ENCODE measurements around the gene CHST11.

Gene CHST11

DNA sequence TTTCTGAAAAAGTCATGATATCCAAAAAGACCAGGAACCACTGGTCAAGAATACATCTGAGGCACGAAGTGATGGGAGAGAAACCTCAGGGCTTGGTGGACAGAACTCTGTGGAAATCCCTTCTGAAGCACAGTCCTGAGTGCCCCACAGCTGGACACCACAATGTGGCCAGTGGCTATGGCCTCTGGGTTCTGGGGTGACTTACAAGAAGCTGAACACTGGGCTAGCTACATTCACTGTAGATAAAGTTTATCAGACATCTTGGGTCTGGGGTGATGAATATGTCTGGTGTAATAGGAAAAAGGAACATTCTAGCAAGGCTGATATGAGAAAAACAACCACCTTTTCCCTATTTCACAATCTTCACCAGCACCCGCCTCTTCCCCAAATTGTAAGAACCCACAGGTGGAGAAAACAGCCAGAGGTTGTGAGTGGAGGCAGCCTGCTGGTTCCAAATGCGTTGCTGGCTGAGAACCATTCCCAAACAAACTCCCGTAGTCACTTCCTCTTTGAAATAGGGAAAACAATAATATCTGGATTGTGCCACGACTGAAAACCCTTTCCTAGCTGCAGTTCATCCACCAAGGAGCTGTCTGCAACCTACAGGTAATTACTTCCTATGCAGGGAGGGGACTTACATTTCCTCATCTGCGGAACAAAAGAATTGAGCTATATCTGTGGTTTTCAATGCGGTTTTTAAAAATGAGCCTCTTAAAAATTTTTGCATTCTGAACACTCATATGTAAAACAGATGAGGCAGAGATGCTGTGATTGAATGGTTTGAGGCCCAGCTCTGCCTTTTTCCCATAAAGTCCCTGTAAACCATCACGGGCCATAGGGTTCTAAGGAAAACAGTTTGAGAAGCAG lies 307.7 kb downstream of the CHST11 start:
- H3K4me3 ChIP-seq (ENCODE audit: insufficient read length, low read depth), result no peak overlapping the region
- DNase-seq (ENCODE audit: low read depth, low spot score), result no peak
- H3K4me1 ChIP-seq (ENCODE audit: insufficient read depth, insufficient read length), result no peaks in the 10 kb centered on the region
- H3K9me3 ChIP-seq (ENCODE audit: insufficient read depth, low read length), result no peaks in the 10 kb centered on the region
- no peak overlapping the region for H3K9ac ChIP-seq (ENCODE audit: insufficient read length, low read depth)
- H3K27me3 ChIP-seq (ENCODE audit: insufficient read depth, insufficient read length), result no peaks in the 10 kb centered on the region
- H3K36me3 ChIP-seq (ENCODE audit: insufficient read depth, insufficient read length, low read length), result no peaks in the 10 kb centered on the region
- TF ChIP-seq YY1 (IDR thresholded peaks at IDR 0.05; ENCODE audit: insufficient read depth, insufficient read length) (no peak), SUZ12 (IDR thresholded peaks at IDR 0.05; ENCODE audit: extremely low read depth, insufficient read depth, insufficient read length) (no peak), ZNF274 (IDR thresholded peaks at IDR 0.05; ENCODE audit: low read depth, low read length) (no peak)

DNA sequence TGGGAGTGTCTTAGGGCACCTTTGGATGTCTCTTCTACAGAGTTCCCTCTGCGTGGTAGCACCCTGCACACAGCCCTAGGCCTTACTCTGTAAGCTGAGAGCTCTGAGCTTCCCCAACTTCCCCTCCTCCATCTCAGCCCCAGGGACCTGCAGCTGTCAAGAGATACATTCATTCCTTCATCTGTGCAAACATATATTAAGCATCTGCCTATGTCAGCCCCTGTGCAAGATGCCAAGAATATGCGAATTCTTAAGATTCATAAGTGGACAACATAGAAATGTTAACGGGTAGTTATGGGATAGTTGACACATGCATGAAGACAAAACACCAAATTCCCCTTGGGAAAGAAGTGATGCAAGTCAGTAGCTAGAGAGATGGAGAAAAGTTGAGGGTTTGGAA lies 310.5 kb downstream of the CHST11 start:
- DNase-seq (ENCODE audit: low read depth, low spot score), result no peak
- Histone ChIP-seq H3K27me3 (ENCODE audit: insufficient read depth, insufficient read length) (no peaks in the 10 kb centered on the region), H3K4me1 (ENCODE audit: insufficient read depth, insufficient read length) (no peaks in the 10 kb centered on the region), H3K4me3 (ENCODE audit: insufficient read length, low read depth) (no peak overlapping the region), H3K9me3 (ENCODE audit: insufficient read depth, low read length) (0 out of 2 replicates have a peak, but pooled peaks cover 1% of the 10 kb centered on the region), H3K36me3 (ENCODE audit: insufficient read depth, insufficient read length, low read length) (no peaks in the 10 kb centered on the region), H3K9ac (ENCODE audit: insufficient read length, low read depth) (no peak overlapping the region)
- TF ChIP-seq SUZ12 (IDR thresholded peaks at IDR 0.05; ENCODE audit: extremely low read depth, insufficient read depth, insufficient read length), result no peak
- TF ChIP-seq YY1 (IDR thresholded peaks at IDR 0.05; ENCODE audit: insufficient read depth, insufficient read length), result no peak
- no peak for TF ChIP-seq ZNF274 (IDR thresholded peaks at IDR 0.05; ENCODE audit: low read depth, low read length)

DNA sequence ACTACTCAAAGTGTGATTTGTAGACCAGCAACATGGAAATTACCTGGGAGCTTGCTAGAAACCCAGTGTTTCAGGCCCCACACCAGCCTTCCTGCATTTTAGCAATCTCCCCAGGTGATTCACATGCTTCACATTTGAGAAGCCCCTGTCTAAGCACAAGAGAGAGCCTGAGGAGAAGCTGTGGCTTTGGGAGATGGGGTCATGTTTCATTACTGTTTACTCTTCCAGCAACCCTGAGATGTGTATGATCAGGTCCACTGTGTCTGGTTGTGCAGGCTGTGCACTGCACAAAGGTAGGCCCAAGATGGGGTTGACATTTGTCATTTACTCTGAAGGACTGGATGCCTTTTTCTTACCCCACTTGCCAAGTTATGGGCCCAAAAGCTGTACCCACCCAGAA lies 311.3 kb downstream of the CHST11 start:
- peaks cover 9% of the 10 kb centered on the region; the same call in 1 of the 2 replicates for H3K9me3 ChIP-seq (ENCODE audit: insufficient read depth, low read length)
- H3K27me3 ChIP-seq (ENCODE audit: insufficient read depth, insufficient read length), result no peaks in the 10 kb centered on the region
- no peak overlapping the region for H3K4me3 ChIP-seq (ENCODE audit: insufficient read length, low read depth)

DNA sequence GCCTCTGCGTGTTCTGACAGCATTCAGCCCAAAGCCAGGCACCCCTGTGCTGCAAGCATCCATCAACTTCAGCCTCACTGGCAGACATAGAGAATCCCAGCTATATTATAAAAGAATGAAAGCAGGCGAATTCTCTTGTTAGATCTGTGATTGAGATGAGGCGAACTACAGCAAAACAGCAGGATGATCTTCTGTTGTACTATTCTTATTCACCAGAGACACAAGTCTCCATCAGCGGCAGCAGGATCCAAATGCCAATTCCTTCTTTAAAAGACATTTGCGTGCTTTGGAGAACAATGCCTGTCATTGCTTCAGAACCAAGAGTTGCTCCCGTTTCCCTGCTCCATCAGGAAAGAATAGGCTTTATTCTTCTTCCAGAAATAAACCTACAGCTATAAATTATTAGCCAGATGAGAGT lies 312.4 kb downstream of the CHST11 start:
- TF ChIP-seq SUZ12 (IDR thresholded peaks at IDR 0.05; ENCODE audit: extremely low read depth, insufficient read depth, insufficient read length) (no peak), YY1 (IDR thresholded peaks at IDR 0.05; ENCODE audit: insufficient read depth, insufficient read length) (no peak), ZNF274 (IDR thresholded peaks at IDR 0.05; ENCODE audit: low read depth, low read length) (no peak)
- Histone ChIP-seq H3K36me3 (ENCODE audit: insufficient read depth, insufficient read length, low read length) (no peaks in the 10 kb centered on the region), H3K9ac (ENCODE audit: insufficient read length, low read depth) (no peak overlapping the region)

More for the DNA sequence above, 311.3 kb downstream of the CHST11 start:
- no peaks in the 10 kb centered on the region for H3K36me3 ChIP-seq (ENCODE audit: insufficient read depth, insufficient read length, low read length)
- no peaks in the 10 kb centered on the region for H3K4me1 ChIP-seq (ENCODE audit: insufficient read depth, insufficient read length)
- TF ChIP-seq YY1 (IDR thresholded peaks at IDR 0.05; ENCODE audit: insufficient read depth, insufficient read length) (no peak), ZNF274 (IDR thresholded peaks at IDR 0.05; ENCODE audit: low read depth, low read length) (no peak), SUZ12 (IDR thresholded peaks at IDR 0.05; ENCODE audit: extremely low read depth, insufficient read depth, insufficient read length) (no peak)
- H3K9ac ChIP-seq (ENCODE audit: insufficient read length, low read depth), result no peak overlapping the region
- DNase-seq (ENCODE audit: low read depth, low spot score), result no peak

DNA sequence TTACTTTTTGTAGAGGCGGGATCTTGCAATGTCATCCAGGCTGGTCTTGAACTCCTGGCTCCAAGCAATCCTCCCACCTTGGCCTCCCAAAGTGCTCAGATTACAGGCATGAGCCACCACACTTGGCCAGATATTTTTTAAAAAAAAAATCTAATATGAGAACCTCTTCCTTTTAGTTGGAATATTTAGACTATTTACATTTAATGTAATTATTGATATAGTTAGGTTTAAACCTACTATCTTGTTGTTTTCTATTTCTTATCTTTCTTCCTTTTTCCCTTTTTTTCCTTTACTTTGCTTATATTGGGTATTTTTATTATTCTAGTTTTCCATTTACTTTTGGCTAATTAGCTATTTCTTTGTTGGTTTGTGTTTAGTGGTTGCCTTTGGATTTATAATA lies 315.6 kb downstream of the CHST11 start:
- TF ChIP-seq YY1 (IDR thresholded peaks at IDR 0.05; ENCODE audit: insufficient read depth, insufficient read length) (no peak), SUZ12 (IDR thresholded peaks at IDR 0.05; ENCODE audit: extremely low read depth, insufficient read depth, insufficient read length) (no peak), ZNF274 (IDR thresholded peaks at IDR 0.05; ENCODE audit: low read depth, low read length) (no peak)
- no peak overlapping the region for H3K4me3 ChIP-seq (ENCODE audit: insufficient read length, low read depth)
- no peaks in the 10 kb centered on the region for H3K36me3 ChIP-seq (ENCODE audit: insufficient read depth, insufficient read length, low read length)
- H3K9ac ChIP-seq (ENCODE audit: insufficient read length, low read depth), result no peak overlapping the region
- peaks cover 12% of the 10 kb centered on the region; the same call in 1 of the 2 replicates for H3K9me3 ChIP-seq (ENCODE audit: insufficient read depth, low read length)
- no peaks in the 10 kb centered on the region for H3K4me1 ChIP-seq (ENCODE audit: insufficient read depth, insufficient read length)
- no peaks in the 10 kb centered on the region for H3K27me3 ChIP-seq (ENCODE audit: insufficient read depth, insufficient read length)
- no peak for DNase-seq (ENCODE audit: low read depth, low spot score)

More for the DNA sequence above, 312.4 kb downstream of the CHST11 start:
- Histone ChIP-seq H3K9me3 (ENCODE audit: insufficient read depth, low read length) (peaks cover 12% of the 10 kb centered on the region; the same call in 1 of the 2 replicates), H3K27me3 (ENCODE audit: insufficient read depth, insufficient read length) (no peaks in the 10 kb centered on the region), H3K4me3 (ENCODE audit: insufficient read length, low read depth) (no peak overlapping the region), H3K4me1 (ENCODE audit: insufficient read depth, insufficient read length) (no peaks in the 10 kb centered on the region)
- DNase-seq (ENCODE audit: low read depth, low spot score), result no peak

DNA sequence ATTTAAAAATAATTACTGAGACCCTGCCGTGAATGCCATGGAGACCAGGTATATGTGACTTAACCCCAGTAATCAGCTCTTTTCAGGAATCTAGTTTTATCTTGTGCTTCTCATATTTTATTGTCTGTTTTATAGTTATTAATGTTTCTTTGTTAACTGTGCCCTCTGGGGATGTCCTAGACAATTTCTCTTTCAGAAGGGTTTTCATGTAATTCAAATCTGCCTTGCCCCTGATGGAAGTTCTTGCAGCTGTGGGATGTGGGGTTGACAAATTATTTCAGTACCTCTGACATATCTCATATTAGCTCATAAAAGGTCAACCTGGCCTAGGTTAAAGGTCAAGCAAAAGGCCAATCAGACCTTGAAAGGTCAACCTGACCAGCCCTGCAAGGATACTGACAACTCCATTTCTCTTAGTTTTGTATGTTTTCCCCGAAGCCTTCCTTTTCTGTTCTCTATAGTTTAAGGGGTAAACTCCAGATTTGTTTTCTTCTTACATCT lies 319.0 kb downstream of the CHST11 start:
- H3K36me3 ChIP-seq (ENCODE audit: insufficient read depth, insufficient read length, low read length), result no peaks in the 10 kb centered on the region
- no peak for DNase-seq (ENCODE audit: low read depth, low spot score)
- H3K4me1 ChIP-seq (ENCODE audit: insufficient read depth, insufficient read length), result no peaks in the 10 kb centered on the region
- TF ChIP-seq SUZ12 (IDR thresholded peaks at IDR 0.05; ENCODE audit: extremely low read depth, insufficient read depth, insufficient read length) (no peak), ZNF274 (IDR thresholded peaks at IDR 0.05; ENCODE audit: low read depth, low read length) (no peak), YY1 (IDR thresholded peaks at IDR 0.05; ENCODE audit: insufficient read depth, insufficient read length) (no peak)
- no peaks in the 10 kb centered on the region for H3K27me3 ChIP-seq (ENCODE audit: insufficient read depth, insufficient read length)
- H3K9me3 ChIP-seq (ENCODE audit: insufficient read depth, low read length), result peaks cover 21% of the 10 kb centered on the region; the same call in 1 of the 2 replicates
- no peak overlapping the region for H3K4me3 ChIP-seq (ENCODE audit: insufficient read length, low read depth)
- no peak overlapping the region for H3K9ac ChIP-seq (ENCODE audit: insufficient read length, low read depth)

DNA sequence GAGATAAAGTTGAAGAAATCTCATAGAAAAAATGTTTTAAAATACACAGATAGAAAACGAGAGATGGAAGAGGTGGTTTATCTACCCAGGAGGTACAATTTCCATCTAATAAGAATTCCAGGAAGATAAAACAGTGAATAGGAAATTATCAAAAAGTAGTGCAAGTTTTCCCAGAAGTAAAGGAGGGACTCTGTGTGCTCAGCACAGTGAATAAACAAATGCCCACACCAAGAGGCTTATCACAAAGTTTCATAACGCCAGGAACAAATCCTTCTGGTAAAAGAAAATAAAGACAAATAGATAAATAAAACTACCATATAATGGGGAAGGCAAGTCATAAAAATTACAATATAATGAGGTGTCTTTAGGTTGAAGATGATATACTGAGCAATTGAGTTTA lies 322.4 kb downstream of the CHST11 start:
- no peak overlapping the region for H3K4me3 ChIP-seq (ENCODE audit: insufficient read length, low read depth)

More for the DNA sequence above, 322.4 kb downstream of the CHST11 start:
- no peaks in the 10 kb centered on the region for H3K4me1 ChIP-seq (ENCODE audit: insufficient read depth, insufficient read length)
- no peak for DNase-seq (ENCODE audit: low read depth, low spot score)
- no peak for TF ChIP-seq YY1 (IDR thresholded peaks at IDR 0.05; ENCODE audit: insufficient read depth, insufficient read length)
- no peak for TF ChIP-seq ZNF274 (IDR thresholded peaks at IDR 0.05; ENCODE audit: low read depth, low read length)
- no peak for TF ChIP-seq SUZ12 (IDR thresholded peaks at IDR 0.05; ENCODE audit: extremely low read depth, insufficient read depth, insufficient read length)
- peaks cover 13% of the 10 kb centered on the region; the same call in 1 of the 2 replicates for H3K9me3 ChIP-seq (ENCODE audit: insufficient read depth, low read length)
- no peaks in the 10 kb centered on the region for H3K36me3 ChIP-seq (ENCODE audit: insufficient read depth, insufficient read length, low read length)
- H3K27me3 ChIP-seq (ENCODE audit: insufficient read depth, insufficient read length), result no peaks in the 10 kb centered on the region
- H3K9ac ChIP-seq (ENCODE audit: insufficient read length, low read depth), result no peak overlapping the region

All from NT2/D1 (cell line).